PC-9 (cell line): ENCODE results near the gene FHAD1. TPM values are rescaled to one million over a fixed set of nuclear protein-coding genes. Genes with fewer than 3 reads are reported as not detected.

Experiments
- BruUV-seq: library from RNA; stranded (reverse); fragments of 400-500 nt; replicated peaks from 2 replicates; lab custom pipeline; 2021; lab: Mats Ljungman, UMichigan
- CTCF ChIA-PET: fragments of 300-600 bp; sonication (Branson Sonifier 250); formaldehyde crosslinking; loops from one replicate; lab custom pipeline; 2022; ENCODE audit warnings: antibody characterized with exemption; lab: Charles Lee
- POLR2A ChIA-PET: fragments of 300-600 bp; sonication (Branson Sonifier 250); formaldehyde crosslinking; loops from one replicate; lab custom pipeline; 2022; ENCODE audit warnings: antibody characterized with exemption; ENCODE audit not compliant: unreplicated experiment; lab: Charles Lee
- DNase-seq, 2 experiments: peaks; one replicate each; pipeline versions ENCODE4 v3.0.0 to v3.0.0-alpha.2; 2015 to 2022; ENCODE audit warnings: mixed read lengths in 1 of 2
- H2AFZ ChIP-seq: fragments of 200-600 bp; sonication (generic); 2 replicates; pipeline ENCODE4 v1.8.1; 2017; ENCODE audit warnings: antibody characterized with exemption
- H3F3A ChIP-seq: fragments of 200-600 bp; sonication (generic); 2 replicates; pipeline ENCODE4 v1.8.1; 2017; ENCODE audit warnings: antibody characterized with exemption, mild to moderate bottlenecking, low read depth; ENCODE audit not compliant: insufficient read depth
- H3K27ac ChIP-seq: fragments of 200-600 bp; sonication (generic); 2 replicates; pipeline ENCODE4 v1.6.1; 2016; ENCODE audit warnings: mixed run types
- H3K27me3 ChIP-seq: fragments of 200-600 bp; sonication (generic); 2 replicates; pipeline ENCODE4 v1.6.1; 2016; ENCODE audit warnings: low read depth, mixed run types; ENCODE audit not compliant: insufficient read depth
- H3K36me3 ChIP-seq: fragments of 200-600 bp; sonication (generic); 2 replicates; pipeline ENCODE4 v1.6.1; 2016; ENCODE audit warnings: low read depth, mixed run types
- H3K4me1 ChIP-seq: fragments of 200-600 bp; sonication (generic); replicated peaks from 2 replicates; pipeline ENCODE4 v1.6.1; 2016; ENCODE audit warnings: mixed run types; ENCODE audit not compliant: insufficient read depth
- H3K4me2 ChIP-seq: fragments of 200-600 bp; sonication (generic); 2 replicates; pipeline ENCODE4 v1.6.1; 2017; ENCODE audit warnings: mixed run types
- H3K4me3 ChIP-seq: fragments of 200-600 bp; sonication (generic); 2 replicates; pipeline ENCODE4 v1.6.1; 2016; ENCODE audit warnings: mixed run types
- H3K79me2 ChIP-seq: fragments of 200-600 bp; sonication (generic); 2 replicates; pipeline ENCODE4 v1.6.1; 2017; ENCODE audit warnings: low read depth, mixed run types
- H3K9me2 ChIP-seq: fragments of 200-600 bp; sonication (generic); 2 replicates; pipeline ENCODE4 v1.8.1; 2017; ENCODE audit warnings: mild to moderate bottlenecking; ENCODE audit not compliant: insufficient read depth
- H3K9me3 ChIP-seq: fragments of 200-600 bp; sonication (generic); 2 replicates; pipeline ENCODE4 v1.8.1; 2016; ENCODE audit warnings: low read depth; ENCODE audit not compliant: insufficient read depth
- H4K20me1 ChIP-seq: fragments of 200-600 bp; sonication (generic); 2 replicates; pipeline ENCODE4 v1.8.1; 2017; ENCODE audit not compliant: insufficient read depth
- CTCF ChIP-seq: fragments of 200-600 bp; sonication (generic); conservative IDR thresholded peaks from 2 replicates; pipeline ENCODE4 v1.6.1; 2017; ENCODE audit warnings: mixed run types, antibody characterized with exemption, mild to moderate bottlenecking, moderate library complexity
- EZH2 ChIP-seq: fragments of 200-600 bp; sonication (generic); IDR thresholded peaks from 2 replicates; pipeline ENCODE4 v1.8.0; 2017; ENCODE audit warnings: antibody characterized with exemption, low read depth
- intact Hi-C: fragments of 100-400 bp; cut with micrococcal nuclease; formaldehyde crosslinking; loops from one replicate; pipeline ENCODE4 v1.10.0; 2022; ENCODE audit not compliant: unreplicated experiment
- total RNA-seq: library from RNA; stranded (reverse); gene quantifications from 2 replicates; pipeline ENCODE4 v1.2.3, GENCODE V29; 2021

Gene FHAD1
- total RNA-seq, 1 experiment from 2014 or later: 6.9 TPM

GRCh38 chr1:15255582-15256149 is 8.6 kb downstream of the FHAD1 start:
- H3K36me3 ChIP-seq: no peaks in the 10 kb centered on the region
- no TSS peak for BruUV-seq
- intact Hi-C loops: no loop called here
- no peaks in the 10 kb centered on the region for H3K27me3 ChIP-seq
- no peak overlapping the region for H2AFZ ChIP-seq
- ChIA-PET CTCF (no interaction called here), POLR2A (no interaction called here)
- no peaks in the 10 kb centered on the region for H4K20me1 ChIP-seq
- no peaks in the 10 kb centered on the region for H3K9me2 ChIP-seq
- no peak overlapping the region for H3K27ac ChIP-seq
- H3K4me3 ChIP-seq: no peak overlapping the region
- no peak overlapping the region for H3K4me2 ChIP-seq
- H3K79me2 ChIP-seq: no peaks in the 10 kb centered on the region
- no peaks in the 10 kb centered on the region for H3K9me3 ChIP-seq
- no peaks in the 10 kb centered on the region for H3K4me1 ChIP-seq
- H3F3A ChIP-seq: no peaks in the 10 kb centered on the region; the same call in 1 of the 2 replicates
- DNase-seq: no peak
- no peak for TF ChIP-seq EZH2
- TF ChIP-seq CTCF: no peak

GRCh38 chr1:15256584-15256983 is 9.6 kb downstream of the FHAD1 start:
- no peak for TF ChIP-seq EZH2
- TF ChIP-seq CTCF: no peak
- no peak overlapping the region for H2AFZ ChIP-seq
- no peaks in the 10 kb centered on the region for H3K9me2 ChIP-seq
- H3K9me3 ChIP-seq: no peaks in the 10 kb centered on the region
- POLR2A ChIA-PET: no interaction called here
- DNase-seq: no peak
- no TSS peak for BruUV-seq
- H3K4me1 ChIP-seq: no peaks in the 10 kb centered on the region
- intact Hi-C loops: no loop called here
- no peak overlapping the region for H3K27ac ChIP-seq
- CTCF ChIA-PET: no interaction called here
- H3K36me3 ChIP-seq: no peaks in the 10 kb centered on the region
- H3F3A ChIP-seq: no peaks in the 10 kb centered on the region; the same call in 1 of the 2 replicates
- H3K4me3 ChIP-seq: no peak overlapping the region
- no peaks in the 10 kb centered on the region for H4K20me1 ChIP-seq
- no peaks in the 10 kb centered on the region for H3K27me3 ChIP-seq
- no peak overlapping the region for H3K4me2 ChIP-seq
- H3K79me2 ChIP-seq: no peaks in the 10 kb centered on the region

GRCh38 chr1:15257309-15257708 is 10.3 kb downstream of the FHAD1 start:
- no peak overlapping the region for H3K4me2 ChIP-seq
- BruUV-seq: no TSS peak
- no peaks in the 10 kb centered on the region for H3K36me3 ChIP-seq
- no peak overlapping the region for H3K4me3 ChIP-seq
- H3K4me1 ChIP-seq: no peaks in the 10 kb centered on the region
- no peak overlapping the region for H2AFZ ChIP-seq
- POLR2A ChIA-PET: no interaction called here
- H3K79me2 ChIP-seq: no peaks in the 10 kb centered on the region
- H4K20me1 ChIP-seq: no peaks in the 10 kb centered on the region
- H3K27ac ChIP-seq: no peak overlapping the region
- no peaks in the 10 kb centered on the region for H3K27me3 ChIP-seq
- no peaks in the 10 kb centered on the region for H3K9me3 ChIP-seq
- DNase-seq: no peak
- CTCF ChIA-PET: no interaction called here
- H3K9me2 ChIP-seq: no peaks in the 10 kb centered on the region
- intact Hi-C loops: no loop called here
- H3F3A ChIP-seq: no peaks in the 10 kb centered on the region; the same call in 1 of the 2 replicates
- no peak for TF ChIP-seq CTCF
